Osteoblast (primary cell): ENCODE results near the gene MBD3L1. TPM values are rescaled to one million over a fixed set of nuclear protein-coding genes. Genes with fewer than 3 reads are reported as not detected.

Experiments used
- DNase-seq: peaks from one replicate; pipeline ENCODE4 v3.0.0; 2011; ENCODE audit warnings: low spot score, mixed read lengths; ENCODE audit not compliant: insufficient read length; ENCODE audit errors: missing footprints
- H2AFZ ChIP-seq: 2 replicates; pipeline ENCODE4 v1.6.0; 2011; ENCODE audit warnings: mild to moderate bottlenecking, low read length
- H3K27ac ChIP-seq: 2 replicates; pipeline ENCODE4 v1.5.1; 2011; ENCODE audit warnings: mild to moderate bottlenecking, low read depth, low read length, moderate library complexity
- H3K27me3 ChIP-seq: 2 replicates; pipeline ENCODE4 v1.6.0; 2012; ENCODE audit warnings: mild to moderate bottlenecking, control low read depth, inconsistent platforms, low read length, moderate library complexity; ENCODE audit not compliant: insufficient read depth
- H3K36me3 ChIP-seq: 2 replicates; pipeline ENCODE4 v1.5.1; 2011; ENCODE audit warnings: mild to moderate bottlenecking, low read length, control low read depth, moderate library complexity; ENCODE audit not compliant: insufficient read depth
- H3K4me1 ChIP-seq: 2 replicates; pipeline ENCODE4 v1.5.1; 2011; ENCODE audit warnings: mild to moderate bottlenecking, low read length, control low read depth, moderate library complexity; ENCODE audit not compliant: insufficient read depth
- H3K4me2 ChIP-seq: 2 replicates; pipeline ENCODE4 v1.6.0; 2011; ENCODE audit warnings: mild to moderate bottlenecking, low read length; ENCODE audit not compliant: insufficient read depth
- H3K4me3 ChIP-seq: fragments of 200-600 bp; sonication (generic); 3 replicates; pipeline ENCODE4 v1.5.1; 2012; ENCODE audit warnings: mild to moderate bottlenecking, low read length, inconsistent platforms; ENCODE audit not compliant: insufficient read depth
- H3K79me2 ChIP-seq: 2 replicates; pipeline ENCODE4 v1.6.0; 2012; ENCODE audit warnings: mild to moderate bottlenecking, low read length, control low read depth, inconsistent platforms; ENCODE audit not compliant: insufficient read depth
- H3K9me3 ChIP-seq: 2 replicates; pipeline ENCODE4 v1.5.1; 2011; ENCODE audit warnings: low read depth, low read length, control low read depth
- H4K20me1 ChIP-seq: 2 replicates; pipeline ENCODE4 v1.6.0; 2012; ENCODE audit warnings: mild to moderate bottlenecking, low read length, control low read depth; ENCODE audit not compliant: insufficient read depth
- total RNA-seq: library from RNA; depleted of rRNA; stranded (reverse); fragments of >200 nt; gene quantifications from 2 replicates; pipeline ENCODE4 v1.2.3, GENCODE V29; 2012
- TF ChIP-seq, protein P1 (sequence below): IDR thresholded peaks from 2 replicates; pipeline ENCODE4 v1.5.1; 2011; ENCODE audit warnings: mild to moderate bottlenecking, low read depth, low read length, moderate library complexity; ENCODE audit errors: extremely low read depth

MBD3L1 gene
- total RNA-seq, 1 donor: not detected

DNA sequence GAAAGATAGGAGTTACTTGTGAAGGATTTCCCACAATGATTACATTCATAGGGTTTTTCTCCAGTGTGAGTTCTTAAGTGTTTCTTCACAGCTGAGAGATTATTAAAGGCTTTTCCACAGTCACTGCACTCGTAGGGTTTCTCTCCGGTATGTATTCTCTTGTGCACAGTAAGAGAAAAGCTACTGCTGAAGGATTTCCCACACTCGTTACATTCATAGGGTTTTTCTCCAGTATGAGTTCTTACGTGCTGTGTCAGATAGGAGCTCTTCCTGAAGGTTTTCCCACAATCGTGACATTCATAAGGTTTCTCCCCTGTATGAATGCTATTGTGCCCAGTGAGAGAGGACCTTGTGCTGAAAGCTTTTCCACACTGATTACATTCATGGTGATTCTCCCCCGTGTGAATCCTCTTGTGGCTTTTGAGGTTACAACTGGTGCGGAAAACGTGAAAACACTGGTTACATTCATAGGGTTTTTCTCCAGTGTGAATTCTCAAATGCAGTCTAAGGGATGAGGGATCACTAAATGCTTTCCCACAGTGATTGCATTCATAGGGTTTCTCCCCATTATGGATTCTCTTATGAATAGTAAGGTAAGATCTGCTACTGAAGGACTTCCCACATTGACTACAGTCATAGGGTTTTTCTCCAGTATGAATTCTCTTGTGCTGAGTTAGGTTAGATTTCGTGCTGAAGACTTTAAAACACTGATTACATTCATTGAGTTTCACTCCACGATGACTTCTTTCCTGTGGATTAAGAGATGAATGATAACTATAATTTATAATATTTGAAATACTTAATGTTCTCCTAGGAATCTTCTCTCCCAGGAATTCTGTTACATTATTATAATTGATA lies 20.6 kb upstream of the MBD3L1 start:
- Histone ChIP-seq H3K9me3 (peaks cover 64% of the 10 kb centered on the region), H3K36me3 (peaks cover 61% of the 10 kb centered on the region), H3K79me2 (no peaks in the 10 kb centered on the region), H3K27ac (no peak overlapping the region), H2AFZ (no peak overlapping the region), H3K4me1 (no peaks in the 10 kb centered on the region), H3K4me3 (peak overlapping the region; percentile 8), H3K4me2 (no peak overlapping the region), H4K20me1 (no peaks in the 10 kb centered on the region), H3K27me3 (no peaks in the 10 kb centered on the region)
- DNase-seq: no peak
- TF ChIP-seq, protein P1, sequence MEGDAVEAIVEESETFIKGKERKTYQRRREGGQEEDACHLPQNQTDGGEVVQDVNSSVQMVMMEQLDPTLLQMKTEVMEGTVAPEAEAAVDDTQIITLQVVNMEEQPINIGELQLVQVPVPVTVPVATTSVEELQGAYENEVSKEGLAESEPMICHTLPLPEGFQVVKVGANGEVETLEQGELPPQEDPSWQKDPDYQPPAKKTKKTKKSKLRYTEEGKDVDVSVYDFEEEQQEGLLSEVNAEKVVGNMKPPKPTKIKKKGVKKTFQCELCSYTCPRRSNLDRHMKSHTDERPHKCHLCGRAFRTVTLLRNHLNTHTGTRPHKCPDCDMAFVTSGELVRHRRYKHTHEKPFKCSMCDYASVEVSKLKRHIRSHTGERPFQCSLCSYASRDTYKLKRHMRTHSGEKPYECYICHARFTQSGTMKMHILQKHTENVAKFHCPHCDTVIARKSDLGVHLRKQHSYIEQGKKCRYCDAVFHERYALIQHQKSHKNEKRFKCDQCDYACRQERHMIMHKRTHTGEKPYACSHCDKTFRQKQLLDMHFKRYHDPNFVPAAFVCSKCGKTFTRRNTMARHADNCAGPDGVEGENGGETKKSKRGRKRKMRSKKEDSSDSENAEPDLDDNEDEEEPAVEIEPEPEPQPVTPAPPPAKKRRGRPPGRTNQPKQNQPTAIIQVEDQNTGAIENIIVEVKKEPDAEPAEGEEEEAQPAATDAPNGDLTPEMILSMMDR: no peak

DNA sequence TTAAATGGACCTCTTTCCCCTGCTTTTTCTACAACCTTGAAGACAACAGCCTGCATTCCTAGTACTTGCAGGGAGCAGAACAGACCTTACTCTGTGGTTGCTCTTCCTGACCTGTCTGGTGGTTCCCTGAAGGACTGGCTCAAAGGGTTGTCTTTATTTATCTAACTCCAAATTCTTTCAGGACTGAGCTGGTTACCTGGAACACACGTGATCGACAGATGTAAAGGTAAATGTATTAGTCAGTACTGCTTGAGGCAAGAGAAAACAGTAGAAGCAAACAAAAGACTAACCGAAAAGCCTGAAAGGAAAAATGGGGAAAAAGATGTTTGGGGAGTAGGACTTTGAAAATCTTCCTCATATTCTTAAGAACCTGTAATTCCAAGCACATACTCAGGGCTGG lies 18.0 kb upstream of the MBD3L1 start:
- TF ChIP-seq, protein P1: no peak
- H2AFZ ChIP-seq: no peak overlapping the region
- H3K4me2 ChIP-seq: no peak overlapping the region
- no peaks in the 10 kb centered on the region for H3K4me1 ChIP-seq
- no peak for DNase-seq
- no peaks in the 10 kb centered on the region for H3K79me2 ChIP-seq
- H3K27me3 ChIP-seq: no peaks in the 10 kb centered on the region
- H3K36me3 ChIP-seq: peaks cover 67% of the 10 kb centered on the region
- H3K9me3 ChIP-seq: peaks cover 49% of the 10 kb centered on the region
- H3K4me3 ChIP-seq: no peak overlapping the region
- no peaks in the 10 kb centered on the region for H4K20me1 ChIP-seq
- no peak overlapping the region for H3K27ac ChIP-seq

DNA sequence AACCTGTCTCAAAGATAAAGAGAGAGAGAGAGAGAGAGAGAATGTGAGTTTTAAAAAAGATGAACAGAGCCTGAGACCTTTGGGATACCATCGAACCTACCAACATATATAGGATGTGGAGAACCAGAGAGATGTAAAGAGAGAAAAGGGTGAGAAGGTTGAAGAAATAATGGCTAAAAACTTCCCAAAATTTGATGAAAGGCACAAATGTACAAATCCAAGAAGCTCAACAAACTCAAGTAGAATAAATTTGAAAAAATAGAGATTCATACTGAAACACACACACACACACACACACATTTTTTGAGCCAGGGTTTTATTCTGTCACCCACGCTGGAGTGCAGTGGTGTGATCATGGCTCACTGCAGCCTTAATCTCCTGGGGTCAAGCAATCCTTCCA lies 16.4 kb upstream of the MBD3L1 start:
- H3K4me2 ChIP-seq: no peak overlapping the region
- no peaks in the 10 kb centered on the region for H3K79me2 ChIP-seq
- no peaks in the 10 kb centered on the region for H4K20me1 ChIP-seq
- peaks cover 37% of the 10 kb centered on the region for H3K9me3 ChIP-seq
- H3K4me3 ChIP-seq: no peak overlapping the region
- TF ChIP-seq, protein P1: no peak
- no peaks in the 10 kb centered on the region for H3K4me1 ChIP-seq
- peaks cover 80% of the 10 kb centered on the region for H3K36me3 ChIP-seq
- H3K27ac ChIP-seq: no peak overlapping the region
- no peak for DNase-seq
- no peaks in the 10 kb centered on the region for H3K27me3 ChIP-seq
- H2AFZ ChIP-seq: no peak overlapping the region

DNA sequence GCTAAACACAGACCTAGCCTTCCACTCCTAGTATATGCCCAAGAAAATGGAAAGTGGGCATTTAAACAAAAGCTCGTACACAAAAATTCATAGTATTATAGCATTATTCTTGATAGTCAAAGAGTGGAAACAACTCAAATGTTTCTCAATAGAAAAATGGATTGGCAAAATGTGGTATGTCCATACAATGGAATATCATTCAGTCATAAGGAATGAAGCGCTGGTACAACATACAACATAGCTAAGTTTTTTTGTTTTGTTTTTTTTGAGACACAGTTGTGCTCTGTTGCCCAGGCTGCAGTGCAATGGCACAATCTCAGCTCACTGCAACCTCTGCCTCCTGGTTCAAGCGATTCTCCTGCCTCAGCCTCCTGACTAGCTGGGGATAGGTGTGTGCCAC lies 11.9 kb upstream of the MBD3L1 start:
- no peak overlapping the region for H3K4me2 ChIP-seq
- H3K4me3 ChIP-seq: no peak overlapping the region
- peaks cover 10% of the 10 kb centered on the region for H3K9me3 ChIP-seq
- no peaks in the 10 kb centered on the region for H3K27me3 ChIP-seq
- TF ChIP-seq, protein P1: no peak
- no peaks in the 10 kb centered on the region for H4K20me1 ChIP-seq
- H3K4me1 ChIP-seq: no peaks in the 10 kb centered on the region
- H3K27ac ChIP-seq: no peak overlapping the region
- H3K36me3 ChIP-seq: peaks cover 62% of the 10 kb centered on the region
- H2AFZ ChIP-seq: no peak overlapping the region
- DNase-seq: no peak
- H3K79me2 ChIP-seq: no peaks in the 10 kb centered on the region
